Measurements from ENCODE around the gene GNG2.

Gene GNG2

GRCh38 chr14:51895375-51895774 lies 35.0 kb downstream of the GNG2 start:
- DNase-seq: no peak

- no peak for DNase-seq
Observed at GRCh38 chr14:51897791-51898355, 37.5 kb downstream of the GNG2 start.

- DNase-seq: no peak
Observed at GRCh38 chr14:51901475-51902024, 41.1 kb downstream of the GNG2 start.

GRCh38 chr14:51905656-51906121 lies 45.3 kb downstream of the GNG2 start:
- peak; percentile 82 for DNase-seq

- DNase-seq: peak; percentile 35
Observed at GRCh38 chr14:51908086-51908485, 47.7 kb downstream of the GNG2 start.

- no peak for DNase-seq
Observed at GRCh38 chr14:51912112-51912786, 51.8 kb downstream of the GNG2 start.

- no peak for DNase-seq
Observed at GRCh38 chr14:51914310-51914709, 53.9 kb downstream of the GNG2 start.

GRCh38 chr14:51917193-51917592 lies 56.8 kb downstream of the GNG2 start:
- no peak for DNase-seq

GRCh38 chr14:51921026-51921425 lies 60.6 kb downstream of the GNG2 start:
- DNase-seq: no peak

GRCh38 chr14:51922624-51923023 lies 62.2 kb downstream of the GNG2 start:
- peak; percentile 17 for DNase-seq

- no peak for DNase-seq
Observed at GRCh38 chr14:51924600-51924999, 64.2 kb downstream of the GNG2 start.

GRCh38 chr14:51925980-51926379 lies 65.6 kb downstream of the GNG2 start:
- DNase-seq: no peak

- DNase-seq: no peak
Observed at GRCh38 chr14:51926449-51926848, 66.0 kb downstream of the GNG2 start.

- DNase-seq: no peak
Observed at GRCh38 chr14:51928568-51928967, 68.2 kb downstream of the GNG2 start.

GRCh38 chr14:51929166-51929565 lies 68.8 kb downstream of the GNG2 start:
- DNase-seq: peak; percentile 56

- DNase-seq: no peak
Observed at GRCh38 chr14:51929910-51930682, 69.7 kb downstream of the GNG2 start.

- no peak for DNase-seq
Observed at GRCh38 chr14:51931308-51931707, 70.9 kb downstream of the GNG2 start.

GRCh38 chr14:51933191-51933590 lies 72.8 kb downstream of the GNG2 start:
- DNase-seq: no peak

- no peak for DNase-seq
Observed at GRCh38 chr14:51938137-51938536, 77.7 kb downstream of the GNG2 start.

GRCh38 chr14:51938821-51939220 lies 78.4 kb downstream of the GNG2 start:
- DNase-seq: no peak

- DNase-seq: no peak
Observed at GRCh38 chr14:51939226-51939625, 78.8 kb downstream of the GNG2 start.

GRCh38 chr14:51939755-51940301 lies 79.4 kb downstream of the GNG2 start:
- DNase-seq: no peak

GRCh38 chr14:51942971-51943370 lies 82.6 kb downstream of the GNG2 start:
- DNase-seq: no peak
